ENCODE measurements around the gene HTR3C.
"Not testable (repeated sequence)": the region's sequence is repeated elsewhere in the genome, so short reads cannot be mapped to it uniquely, and the experiment has no call there.

The HTR3C gene

GRCh38 chr3:184016169-184016570 lies 36.7 kb upstream of the HTR3C start:
- H3K27ac ChIP-seq (ENCODE audit: low read length): no peak overlapping the region
- peaks cover 2% of the 10 kb centered on the region; the same call in 1 of the 2 replicates for H3K4me1 ChIP-seq (ENCODE audit: control insufficient read depth, insufficient read depth, low read length)
- no peaks in the 10 kb centered on the region; the same call in 1 of the 2 replicates for H3K36me3 ChIP-seq (ENCODE audit: control insufficient read depth, insufficient read depth, low read length)
- H3K9me3 ChIP-seq (ENCODE audit: control insufficient read depth, insufficient read depth, low read length): no peaks in the 10 kb centered on the region
- H3K4me3 ChIP-seq (ENCODE audit: low read length): no peak overlapping the region
- DNase-seq (ENCODE audit: low read depth, low spot score): no peak
- H3K27me3 ChIP-seq (ENCODE audit: control insufficient read depth, insufficient read depth, low read length): no peaks in the 10 kb centered on the region
- WGBS (ENCODE audit: insufficient coverage, insufficient read length): no CpG with 5 or more reads among the region's 5 CpGs

- peaks cover 2% of the 10 kb centered on the region; the same call in 1 of the 2 replicates for H3K4me1 ChIP-seq (ENCODE audit: control insufficient read depth, insufficient read depth, low read length)
- no peaks in the 10 kb centered on the region; the same call in 1 of the 2 replicates for H3K36me3 ChIP-seq (ENCODE audit: control insufficient read depth, insufficient read depth, low read length)
- no peak overlapping the region for H3K27ac ChIP-seq (ENCODE audit: low read length)
- no CpG with 5 or more reads among the region's 57 CpGs for WGBS (ENCODE audit: insufficient coverage, insufficient read length)
- no peaks in the 10 kb centered on the region for H3K9me3 ChIP-seq (ENCODE audit: control insufficient read depth, insufficient read depth, low read length)
- DNase-seq (ENCODE audit: low read depth, low spot score): no peak
- no peaks in the 10 kb centered on the region for H3K27me3 ChIP-seq (ENCODE audit: control insufficient read depth, insufficient read depth, low read length)
- peak overlapping the region; percentile 94 for H3K4me3 ChIP-seq (ENCODE audit: low read length)
Observed at GRCh38 chr3:184016811-184017671, 35.8 kb upstream of the HTR3C start.

GRCh38 chr3:184017672-184018423 lies 35.0 kb upstream of the HTR3C start, which contains the start of gene ABCC5:
ABCC5 (minus strand) TSS chr3:184017884; CDS start chr3:184014392, 3,492 bp downstream.
- Histone ChIP-seq H3K27me3 (ENCODE audit: control insufficient read depth, insufficient read depth, low read length) (no peaks in the 10 kb centered on the region), H3K9me3 (ENCODE audit: control insufficient read depth, insufficient read depth, low read length) (no peaks in the 10 kb centered on the region), H3K4me1 (ENCODE audit: control insufficient read depth, insufficient read depth, low read length) (peaks cover 2% of the 10 kb centered on the region; the same call in 1 of the 2 replicates), H3K36me3 (ENCODE audit: control insufficient read depth, insufficient read depth, low read length) (no peaks in the 10 kb centered on the region), H3K27ac (ENCODE audit: low read length) (no peak within 1 kb of the TSS), H3K4me3 (ENCODE audit: low read length) (peak within 1 kb of the TSS; percentile 94)
- DNase-seq (ENCODE audit: low read depth, low spot score): peak; percentile 73
- WGBS (ENCODE audit: insufficient coverage, insufficient read length): no CpG with 5 or more reads among the region's 55 CpGs

GRCh38 chr3:184018424-184018973 lies 34.3 kb upstream of the HTR3C start:
- Histone ChIP-seq H3K36me3 (ENCODE audit: control insufficient read depth, insufficient read depth, low read length) (no peaks in the 10 kb centered on the region), H3K9me3 (ENCODE audit: control insufficient read depth, insufficient read depth, low read length) (no peaks in the 10 kb centered on the region), H3K4me3 (ENCODE audit: low read length) (peak overlapping the region; percentile 94; the same call in 1 of the 2 replicates), H3K27me3 (ENCODE audit: control insufficient read depth, insufficient read depth, low read length) (no peaks in the 10 kb centered on the region), H3K27ac (ENCODE audit: low read length) (no peak overlapping the region), H3K4me1 (ENCODE audit: control insufficient read depth, insufficient read depth, low read length) (peaks cover 2% of the 10 kb centered on the region; the same call in 1 of the 2 replicates)
- WGBS (ENCODE audit: insufficient coverage, insufficient read length): no CpG with 5 or more reads among the region's 21 CpGs
- DNase-seq (ENCODE audit: low read depth, low spot score): no peak

GRCh38 chr3:184022323-184022722 lies 30.5 kb upstream of the HTR3C start:
- Histone ChIP-seq H3K4me1 (ENCODE audit: control insufficient read depth, insufficient read depth, low read length) (no peaks in the 10 kb centered on the region), H3K9me3 (ENCODE audit: control insufficient read depth, insufficient read depth, low read length) (no peaks in the 10 kb centered on the region), H3K27me3 (ENCODE audit: control insufficient read depth, insufficient read depth, low read length) (no peaks in the 10 kb centered on the region), H3K27ac (ENCODE audit: low read length) (no peak overlapping the region), H3K4me3 (ENCODE audit: low read length) (no peak overlapping the region), H3K36me3 (ENCODE audit: control insufficient read depth, insufficient read depth, low read length) (no peaks in the 10 kb centered on the region)
- no peak for DNase-seq (ENCODE audit: low read depth, low spot score)
- no CpG with 5 or more reads among the region's 7 CpGs for WGBS (ENCODE audit: insufficient coverage, insufficient read length)

- H3K9me3 ChIP-seq (ENCODE audit: control insufficient read depth, insufficient read depth, low read length); H3K4me1 ChIP-seq (ENCODE audit: control insufficient read depth, insufficient read depth, low read length); H3K36me3 ChIP-seq (ENCODE audit: control insufficient read depth, insufficient read depth, low read length); DNase-seq (ENCODE audit: low read depth, low spot score); H3K4me3 ChIP-seq (ENCODE audit: low read length); H3K27me3 ChIP-seq (ENCODE audit: control insufficient read depth, insufficient read depth, low read length); H3K27ac ChIP-seq (ENCODE audit: low read length): not testable (repeated sequence)
- WGBS (ENCODE audit: insufficient coverage, insufficient read length): no CpG with 5 or more reads among the region's 5 CpGs
Observed at GRCh38 chr3:184025256-184025655, 27.6 kb upstream of the HTR3C start.

- not testable (repeated sequence) for H3K9me3 ChIP-seq (ENCODE audit: control insufficient read depth, insufficient read depth, low read length); H3K4me1 ChIP-seq (ENCODE audit: control insufficient read depth, insufficient read depth, low read length); H3K36me3 ChIP-seq (ENCODE audit: control insufficient read depth, insufficient read depth, low read length); H3K27me3 ChIP-seq (ENCODE audit: control insufficient read depth, insufficient read depth, low read length); H3K27ac ChIP-seq (ENCODE audit: low read length); H3K4me3 ChIP-seq (ENCODE audit: low read length); DNase-seq (ENCODE audit: low read depth, low spot score)
- no CpG with 5 or more reads among the region's 1 CpG for WGBS (ENCODE audit: insufficient coverage, insufficient read length)
Observed at GRCh38 chr3:184028275-184028890, 24.5 kb upstream of the HTR3C start.

GRCh38 chr3:184029443-184029842 lies 23.4 kb upstream of the HTR3C start:
- no peak overlapping the region for H3K27ac ChIP-seq (ENCODE audit: low read length)
- no CpG with 5 or more reads among the region's 2 CpGs for WGBS (ENCODE audit: insufficient coverage, insufficient read length)
- no peaks in the 10 kb centered on the region for H3K9me3 ChIP-seq (ENCODE audit: control insufficient read depth, insufficient read depth, low read length)
- H3K4me3 ChIP-seq (ENCODE audit: low read length): no peak overlapping the region
- no peaks in the 10 kb centered on the region for H3K36me3 ChIP-seq (ENCODE audit: control insufficient read depth, insufficient read depth, low read length)
- no peak for DNase-seq (ENCODE audit: low read depth, low spot score)
- no peaks in the 10 kb centered on the region for H3K4me1 ChIP-seq (ENCODE audit: control insufficient read depth, insufficient read depth, low read length)
- no peaks in the 10 kb centered on the region for H3K27me3 ChIP-seq (ENCODE audit: control insufficient read depth, insufficient read depth, low read length)

- H3K4me3 ChIP-seq (ENCODE audit: low read length): no peak overlapping the region
- H3K27me3 ChIP-seq (ENCODE audit: control insufficient read depth, insufficient read depth, low read length): no peaks in the 10 kb centered on the region
- no peaks in the 10 kb centered on the region for H3K4me1 ChIP-seq (ENCODE audit: control insufficient read depth, insufficient read depth, low read length)
- H3K27ac ChIP-seq (ENCODE audit: low read length): no peak overlapping the region
- DNase-seq (ENCODE audit: low read depth, low spot score): no peak
- H3K9me3 ChIP-seq (ENCODE audit: control insufficient read depth, insufficient read depth, low read length): no peaks in the 10 kb centered on the region
- WGBS (ENCODE audit: insufficient coverage, insufficient read length): no CpG with 5 or more reads among the region's 3 CpGs
- H3K36me3 ChIP-seq (ENCODE audit: control insufficient read depth, insufficient read depth, low read length): no peaks in the 10 kb centered on the region
Observed at GRCh38 chr3:184030536-184030935, 22.3 kb upstream of the HTR3C start.

- DNase-seq (ENCODE audit: low read depth, low spot score): no peak
- no CpG with 5 or more reads among the region's 4 CpGs for WGBS (ENCODE audit: insufficient coverage, insufficient read length)
- H3K4me1 ChIP-seq (ENCODE audit: control insufficient read depth, insufficient read depth, low read length): no peaks in the 10 kb centered on the region
- H3K27me3 ChIP-seq (ENCODE audit: control insufficient read depth, insufficient read depth, low read length): no peaks in the 10 kb centered on the region
- no peak within 1 kb of the TSS for H3K27ac ChIP-seq (ENCODE audit: low read length)
- H3K36me3 ChIP-seq (ENCODE audit: control insufficient read depth, insufficient read depth, low read length): no peaks in the 10 kb centered on the region
- no peaks in the 10 kb centered on the region for H3K9me3 ChIP-seq (ENCODE audit: control insufficient read depth, insufficient read depth, low read length)
- no peak within 1 kb of the TSS for H3K4me3 ChIP-seq (ENCODE audit: low read length)
Observed at GRCh38 chr3:184031187-184031792, 21.6 kb upstream of the HTR3C start, which contains the start of gene HTR3D. HTR3D (plus strand) TSS chr3:184031742; CDS start chr3:184031742, 0 bp downstream.
